Heart left ventricle (tissue), 13 donors: Measurements from ENCODE around the gene LRP1B.

Experiments used
- CTCF ChIP-seq, 12 donors: fragments of 200-600 bp; sonication (generic) in 4 of 12; IDR thresholded peaks; one replicate each; pipeline versions ENCODE4 v1.5.0 to v1.8.0; 2018 to 2022; ENCODE audit warnings: antibody characterized with exemption in 12 of 12, mild to moderate bottlenecking in 5 of 12
- POLR2A ChIP-seq, 2 donors: fragments of 450-650 bp; IDR thresholded peaks; one replicate each; pipeline ENCODE4 v1.6.1; 2017; ENCODE audit warnings: antibody characterized with exemption in 2 of 2, mild to moderate bottlenecking in 2 of 2, moderate library complexity in 2 of 2
- donor health status: ischemic (EF 13 %, LVEDD 7.1; RV severe dilation, severe dysfunction).
- donor health status: DM: no; HTN: yes; CAD: no.
- donor health status: DM: no; HTN: no; CAD: no.
- donor health status: ischemic (EF 25% LVEDD 6.9; RV normal size, moderate dysfunction).
- donor health status: ischemic (EF 25% LVEDD 5.7; RV mildly dilated, moderate dysfunction).
- donor health status: ischemic (EF 35%, LVEDD 5.7; RV mildly dilated, moderate dysfunction).
- donor health status: nonischemic (EF 11% LVEDD 7.7; RV severe dilation, severe dysfunction).
- donor health status: DM: yes; HTN: yes; CAD: no.
- donor health status: PGD.
- donor health status: ischemic (EF 29% LVEDD 5.4; RV normal size, mild dysfunction).
- donor health status: nonischemic (EF 23%, LVEDD 6.1; RV moderate dilation, normal function).

- TF ChIP-seq POLR2A (IDR thresholded peaks at IDR 0.05): no peak
- TF ChIP-seq CTCF (IDR thresholded peaks at IDR 0.05): no peak
These were observed 1239.1 kb downstream of the LRP1B start for GRCh38 chr2:140891614-140892212.
